VCaP (cell line): ENCODE results near the gene MCF2L.

Experiments used
- H3K27ac ChIP-seq: fragments of 450-650 bp; 2 replicates; pipeline ENCODE4 v1.5.1; 2017
- TF ChIP-seq, protein P1 (sequence below): fragments of 450-650 bp; conservative IDR thresholded peaks from 2 replicates; pipeline ENCODE4 v1.5.1; 2017; ENCODE audit warnings: mild to moderate bottlenecking, moderate library complexity

Gene MCF2L

DNA sequence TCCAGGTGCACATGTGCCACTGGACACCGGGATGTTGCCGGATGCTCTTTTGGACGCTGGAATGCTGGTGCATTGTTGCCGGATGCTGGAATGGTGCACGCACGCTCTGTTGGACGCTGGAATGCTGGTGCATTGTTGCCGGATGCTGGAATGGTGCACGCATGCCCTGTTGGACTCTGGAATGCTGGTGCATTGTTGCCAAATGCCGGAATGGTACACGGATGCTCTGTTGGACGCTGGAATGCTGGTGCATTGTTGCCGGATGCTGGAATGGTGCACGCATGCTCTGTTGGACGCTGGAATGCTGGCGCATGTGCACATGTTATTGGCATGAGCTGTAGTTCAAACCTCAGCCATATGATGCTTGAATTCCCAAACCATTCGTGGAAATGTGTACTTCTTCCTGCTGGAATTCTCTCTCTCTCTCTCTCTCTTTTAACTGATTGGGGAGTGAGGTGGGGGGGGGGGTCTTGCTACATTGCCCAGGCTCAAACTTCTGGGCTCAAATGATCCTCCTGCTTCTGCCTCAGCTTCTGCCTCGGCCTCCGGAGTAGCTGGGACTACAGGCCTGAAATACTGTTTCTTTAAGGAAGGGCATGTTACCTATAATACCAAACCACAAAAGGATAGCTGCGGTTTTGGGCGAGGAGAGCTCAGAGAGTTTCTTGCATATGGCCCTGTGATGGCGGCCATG is 1.2 kb upstream of the MCF2L start:
- TF ChIP-seq, protein P1, sequence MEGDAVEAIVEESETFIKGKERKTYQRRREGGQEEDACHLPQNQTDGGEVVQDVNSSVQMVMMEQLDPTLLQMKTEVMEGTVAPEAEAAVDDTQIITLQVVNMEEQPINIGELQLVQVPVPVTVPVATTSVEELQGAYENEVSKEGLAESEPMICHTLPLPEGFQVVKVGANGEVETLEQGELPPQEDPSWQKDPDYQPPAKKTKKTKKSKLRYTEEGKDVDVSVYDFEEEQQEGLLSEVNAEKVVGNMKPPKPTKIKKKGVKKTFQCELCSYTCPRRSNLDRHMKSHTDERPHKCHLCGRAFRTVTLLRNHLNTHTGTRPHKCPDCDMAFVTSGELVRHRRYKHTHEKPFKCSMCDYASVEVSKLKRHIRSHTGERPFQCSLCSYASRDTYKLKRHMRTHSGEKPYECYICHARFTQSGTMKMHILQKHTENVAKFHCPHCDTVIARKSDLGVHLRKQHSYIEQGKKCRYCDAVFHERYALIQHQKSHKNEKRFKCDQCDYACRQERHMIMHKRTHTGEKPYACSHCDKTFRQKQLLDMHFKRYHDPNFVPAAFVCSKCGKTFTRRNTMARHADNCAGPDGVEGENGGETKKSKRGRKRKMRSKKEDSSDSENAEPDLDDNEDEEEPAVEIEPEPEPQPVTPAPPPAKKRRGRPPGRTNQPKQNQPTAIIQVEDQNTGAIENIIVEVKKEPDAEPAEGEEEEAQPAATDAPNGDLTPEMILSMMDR: no peak
- peak overlapping the region; percentile 79 for H3K27ac ChIP-seq

DNA sequence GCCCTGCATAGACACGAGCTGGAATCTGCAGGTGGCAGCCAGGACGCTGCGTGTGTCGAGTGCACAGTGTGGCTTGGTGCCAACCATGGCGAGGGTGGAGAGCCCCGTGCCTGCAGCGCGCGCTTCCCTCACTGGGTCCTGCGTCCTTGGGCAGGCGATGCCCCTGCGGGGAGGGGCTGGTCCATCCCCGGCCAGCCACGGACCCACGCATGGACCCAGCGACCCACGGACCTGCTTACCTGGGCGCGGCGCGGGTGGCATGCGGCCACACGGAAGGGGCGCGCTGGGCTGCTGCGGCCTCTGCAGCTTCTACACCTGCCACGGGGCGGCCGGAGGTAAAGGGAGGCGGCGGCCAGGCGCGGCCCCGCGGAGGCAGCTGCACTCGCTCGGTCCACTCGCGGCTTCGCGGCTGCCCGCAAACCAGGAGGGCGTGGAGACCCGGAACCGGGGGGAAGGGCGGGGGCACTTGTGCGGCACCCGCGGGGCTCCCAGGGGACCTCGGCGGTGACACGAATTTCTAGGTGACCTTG is 569 bp upstream of the MCF2L start:
- H3K27ac ChIP-seq: peak overlapping the region; percentile 79
- TF ChIP-seq, protein P1: peak; percentile 17; the same call in 1 of the 2 replicates

- H3K27ac ChIP-seq: peak overlapping the region; percentile 79
- TF ChIP-seq, protein P1: no peak
These were observed 801 bp downstream of the MCF2L start for GRCh38 chr13:112969692-112970338.

DNA sequence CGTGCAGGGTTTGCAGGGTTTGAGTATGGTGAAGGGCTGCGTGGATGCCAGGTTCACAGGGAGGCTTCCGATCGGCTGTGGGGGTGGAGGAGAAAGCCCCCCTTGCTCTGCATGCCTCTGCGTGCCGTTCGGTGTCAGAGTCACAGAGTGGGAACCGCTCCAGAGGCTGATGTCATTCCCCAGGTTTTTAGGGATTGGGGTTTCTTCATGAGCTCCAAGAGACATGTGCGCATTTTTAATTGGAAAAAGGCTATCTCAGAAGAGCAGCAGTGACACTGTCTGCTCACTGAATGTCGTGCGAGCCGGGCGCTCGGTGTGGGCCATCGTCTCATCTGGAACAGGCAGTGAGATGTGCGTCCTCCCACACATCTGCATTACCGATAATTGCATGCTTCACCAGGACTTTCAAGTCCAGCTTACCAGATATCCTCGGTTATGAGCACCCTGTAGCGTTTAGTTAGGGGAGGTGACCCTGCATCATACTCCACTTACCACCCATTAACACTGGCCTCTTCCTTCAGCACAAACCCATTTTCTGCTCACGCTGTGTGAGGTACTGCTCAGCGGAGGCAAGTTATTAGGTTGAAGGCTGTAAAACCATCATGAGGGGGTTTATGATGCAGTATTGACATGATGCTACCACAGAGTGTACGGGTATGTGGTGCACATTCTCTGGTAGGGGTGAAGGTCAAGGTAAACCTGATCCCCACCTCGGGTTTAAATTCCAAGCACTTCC is 1.7 kb downstream of the MCF2L start:
- TF ChIP-seq, protein P1: no peak
- no peak overlapping the region for H3K27ac ChIP-seq

DNA sequence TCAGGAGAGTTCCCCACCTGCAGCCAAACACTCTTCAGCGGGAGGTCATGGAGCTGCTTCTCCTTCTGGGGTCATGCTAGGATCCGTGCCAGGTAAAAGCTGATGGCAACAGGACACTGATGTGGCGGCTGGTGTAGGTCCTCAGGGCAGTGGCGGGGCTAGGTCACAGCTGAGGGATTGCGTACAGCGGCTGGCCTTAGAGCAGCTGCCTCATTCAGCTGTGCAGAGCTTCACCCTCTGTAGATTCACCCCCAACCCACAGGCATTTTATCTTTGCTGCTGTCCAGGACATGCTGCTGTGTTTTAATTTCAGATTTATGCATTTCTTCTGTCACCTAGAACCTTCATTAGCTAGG is 2.3 kb downstream of the MCF2L start:
- no peak overlapping the region for H3K27ac ChIP-seq
- TF ChIP-seq, protein P1: no peak

- TF ChIP-seq, protein P1: no peak
- no peak overlapping the region for H3K27ac ChIP-seq
These were observed 3.2 kb downstream of the MCF2L start for GRCh38 chr13:112972258-112972657.
